ENCODE results near the gene IRF1.

IRF1 gene

GRCh38 chr5:132503244-132503643, 12.7 kb upstream of the IRF1 start:
- no peaks in the 10 kb centered on the region for H3K9me3 ChIP-seq (ENCODE audit: control insufficient read depth, low read length)
- H4K8ac ChIP-seq (ENCODE audit: low read length): no peak overlapping the region
- H3K4me3 ChIP-seq (ENCODE audit: insufficient read depth in 1 of 2, low read depth in 1 of 2, low read length in 2 of 2): no peak overlapping the region
- no peak overlapping the region for H3K18ac ChIP-seq (ENCODE audit: low read depth in 1 of 2, low read length in 2 of 2)
- no peak overlapping the region for H2AFZ ChIP-seq (ENCODE audit: low read depth, low read length)
- no peak overlapping the region for H2BK15ac ChIP-seq (ENCODE audit: low read depth, poor library complexity, severe bottlenecking)
- WGBS: 75% methylated on average over 3 of the region's 4 CpGs
- H3K27me3 ChIP-seq (ENCODE audit: control insufficient read depth in 1 of 2, insufficient read depth in 1 of 2, low read length in 2 of 2): no peaks in the 10 kb centered on the region
- peaks cover 32% of the 10 kb centered on the region for H3K4me1 ChIP-seq (ENCODE audit: control insufficient read depth, insufficient read depth, low read depth, low read length)
- no peaks in the 10 kb centered on the region for H3K36me3 ChIP-seq (ENCODE audit: control insufficient read depth in 1 of 2, insufficient read depth in 2 of 2, low read depth in 1 of 2, low read length in 2 of 2)
- no peak for DNase-seq
- H3K27ac ChIP-seq (ENCODE audit: low read length, poor library complexity, severe bottlenecking): no peak overlapping the region
- peak overlapping the region; percentile 74 for H2BK120ac ChIP-seq (ENCODE audit: low read depth, low read length)
- H3K79me1 ChIP-seq (replicated peaks; ENCODE audit: low read length, poor library complexity, severe bottlenecking): peaks cover 4% of the 10 kb centered on the region
- no peak overlapping the region for H2AK5ac ChIP-seq (ENCODE audit: low read length, severe bottlenecking)
- no peak overlapping the region for H3K4me2 ChIP-seq (ENCODE audit: low read length, poor library complexity, severe bottlenecking)
- no peak overlapping the region for H3K9ac ChIP-seq (ENCODE audit: low read length)
- H4K91ac ChIP-seq (ENCODE audit: low read length): no peak overlapping the region
- no peak overlapping the region for H3K4ac ChIP-seq (ENCODE audit: low read depth in 1 of 2, low read length in 2 of 2)
- no peak overlapping the region for H3K23ac ChIP-seq (ENCODE audit: low read length in 2 of 2)
- no peak overlapping the region for H2BK12ac ChIP-seq (ENCODE audit: low read length in 2 of 2)
- no peak overlapping the region for H3K14ac ChIP-seq (ENCODE audit: low read length in 2 of 2)
- no peak overlapping the region for H2BK5ac ChIP-seq (ENCODE audit: low read depth, low read length, poor library complexity, severe bottlenecking)

DNA sequence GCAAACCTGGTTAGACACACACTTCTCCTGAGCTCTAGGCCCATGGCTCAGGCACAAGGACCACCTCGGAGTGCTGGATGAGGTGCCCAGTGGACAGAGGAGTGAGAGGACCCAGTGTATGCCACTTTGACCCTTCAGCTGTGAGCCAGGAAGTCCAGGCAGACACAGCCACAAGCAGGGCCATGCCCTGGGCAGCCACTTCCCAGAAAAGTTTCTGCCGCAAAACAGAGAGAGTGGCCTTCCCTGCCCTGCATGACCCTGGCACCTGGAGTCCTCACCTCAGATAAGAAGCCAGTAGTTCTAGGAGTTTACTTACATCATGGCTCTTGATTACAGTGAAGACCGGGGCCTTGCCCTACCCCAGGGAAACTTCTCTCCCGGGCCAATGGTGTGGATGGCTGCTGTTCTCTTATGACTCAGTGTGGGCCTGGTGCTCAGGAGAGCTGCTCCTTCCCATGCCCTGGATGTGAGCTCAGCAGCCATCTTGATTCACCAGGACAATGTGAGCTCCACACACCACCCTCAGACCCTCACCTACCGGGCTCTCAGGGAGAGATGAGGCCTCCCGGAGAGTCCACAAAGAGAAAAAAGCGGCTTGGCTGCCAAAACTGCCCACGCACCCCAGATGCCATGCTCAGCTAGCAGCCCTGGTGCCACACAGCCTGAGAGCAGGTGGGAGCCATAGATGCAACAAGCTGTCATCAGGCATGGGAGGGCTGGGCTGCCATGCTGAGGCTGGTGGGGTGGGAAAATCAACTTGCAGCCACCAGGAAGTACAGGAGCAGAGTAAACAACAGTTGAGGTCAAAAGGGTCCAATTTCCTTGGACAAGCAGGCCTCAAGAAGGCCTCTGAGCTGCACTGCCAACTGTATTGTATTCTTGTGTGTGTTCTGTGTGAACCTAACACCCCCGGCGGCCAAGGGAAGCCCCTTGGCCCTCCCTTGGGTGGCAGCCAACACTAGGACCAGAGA, 11.7 kb upstream of the IRF1 start:
- no peak overlapping the region for H2BK5ac ChIP-seq (ENCODE audit: low read depth, low read length, poor library complexity, severe bottlenecking)
- H3K27ac ChIP-seq (ENCODE audit: low read length, poor library complexity, severe bottlenecking): no peak overlapping the region
- H4K8ac ChIP-seq (ENCODE audit: low read length): peak overlapping the region; percentile 88
- no peaks in the 10 kb centered on the region for H3K9me3 ChIP-seq (ENCODE audit: control insufficient read depth, low read length)
- no peak overlapping the region for H3K4me2 ChIP-seq (ENCODE audit: low read length, poor library complexity, severe bottlenecking)
- peak; percentile 62 for DNase-seq
- peaks cover 4% of the 10 kb centered on the region for H3K79me1 ChIP-seq (replicated peaks; ENCODE audit: low read length, poor library complexity, severe bottlenecking)
- no peak overlapping the region for H3K4me3 ChIP-seq (ENCODE audit: insufficient read depth in 1 of 2, low read depth in 1 of 2, low read length in 2 of 2)
- 83% methylated on average over 10 of the region's 10 CpGs for WGBS
- H2BK120ac ChIP-seq (ENCODE audit: low read depth, low read length): peak overlapping the region; percentile 74
- H3K23ac ChIP-seq (ENCODE audit: low read length in 2 of 2): no peak overlapping the region
- H3K18ac ChIP-seq (ENCODE audit: low read depth in 1 of 2, low read length in 2 of 2): peak overlapping the region; percentile 7 to 89
- H3K9ac ChIP-seq (ENCODE audit: low read length): peak overlapping the region; percentile 26
- H2AFZ ChIP-seq (ENCODE audit: low read depth, low read length): no peak overlapping the region
- no peak overlapping the region for H3K14ac ChIP-seq (ENCODE audit: low read length in 2 of 2)
- H3K27me3 ChIP-seq (ENCODE audit: control insufficient read depth in 1 of 2, insufficient read depth in 1 of 2, low read length in 2 of 2): no peaks in the 10 kb centered on the region
- H2AK5ac ChIP-seq (ENCODE audit: low read length, severe bottlenecking): peak overlapping the region; percentile 90
- H4K91ac ChIP-seq (ENCODE audit: low read length): peak overlapping the region; percentile 96
- H3K4ac ChIP-seq (ENCODE audit: low read depth in 1 of 2, low read length in 2 of 2): peak overlapping the region in 1 of 2 experiments; percentile 19
- H2BK15ac ChIP-seq (ENCODE audit: low read depth, poor library complexity, severe bottlenecking): peak overlapping the region; percentile 83
- peaks cover 41% of the 10 kb centered on the region for H3K4me1 ChIP-seq (ENCODE audit: control insufficient read depth, insufficient read depth, low read depth, low read length)
- peak overlapping the region; percentile 11 to 75 for H2BK12ac ChIP-seq (ENCODE audit: low read length in 2 of 2)
- H3K36me3 ChIP-seq (ENCODE audit: control insufficient read depth in 1 of 2, insufficient read depth in 2 of 2, low read depth in 1 of 2, low read length in 2 of 2): no peaks in the 10 kb centered on the region

- no peak for DNase-seq
- WGBS: 91% methylated on average over 4 of the region's 4 CpGs
- peaks cover 4% of the 10 kb centered on the region for H3K79me1 ChIP-seq (replicated peaks; ENCODE audit: low read length, poor library complexity, severe bottlenecking)
These were observed 11.0 kb upstream of the IRF1 start for GRCh38 chr5:132501629-132501956.

DNA sequence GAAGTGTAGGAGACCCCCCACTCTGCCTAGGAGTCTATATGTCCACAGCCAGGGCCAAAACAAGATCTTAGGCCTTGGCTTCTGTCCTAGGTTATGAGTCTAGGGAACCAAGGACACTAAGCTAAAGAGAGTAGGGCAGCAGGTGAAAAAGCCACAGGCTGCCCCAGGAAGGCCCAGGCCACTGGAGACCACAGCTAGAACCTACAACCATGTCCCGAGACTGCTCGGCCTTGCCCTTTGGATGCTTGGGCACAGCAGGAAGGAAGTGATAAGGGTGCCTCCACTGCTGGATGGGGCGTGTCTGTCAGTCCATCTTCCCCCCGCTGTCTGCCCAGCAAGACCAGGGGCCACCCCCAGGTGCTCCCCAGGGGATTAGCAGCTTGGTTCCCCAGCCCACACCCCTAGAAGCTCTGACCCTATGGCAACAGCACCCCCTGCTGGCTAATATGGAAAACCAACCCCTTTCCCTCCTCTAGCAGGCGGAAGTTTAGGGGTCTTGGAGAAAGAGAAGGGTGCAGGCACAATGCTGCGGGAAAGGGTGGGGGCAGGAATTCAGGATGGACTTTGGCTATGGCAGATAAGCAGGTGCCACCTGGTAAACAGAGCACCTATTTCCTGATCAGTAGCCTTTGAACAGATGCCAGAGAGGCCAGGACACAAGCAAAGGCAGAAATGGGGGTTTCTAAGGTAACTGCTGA, 10.5 kb upstream of the IRF1 start:
- Histone ChIP-seq H3K27ac (ENCODE audit: low read length, poor library complexity, severe bottlenecking) (no peak overlapping the region), H3K18ac (ENCODE audit: low read depth in 1 of 2, low read length in 2 of 2) (peak overlapping the region; percentile 44 to 64), H3K4ac (ENCODE audit: low read depth in 1 of 2, low read length in 2 of 2) (peak overlapping the region in 1 of 2 experiments; percentile 73), H2BK120ac (ENCODE audit: low read depth, low read length) (no peak overlapping the region), H3K14ac (ENCODE audit: low read length in 2 of 2) (no peak overlapping the region), H3K36me3 (ENCODE audit: control insufficient read depth in 1 of 2, insufficient read depth in 2 of 2, low read depth in 1 of 2, low read length in 2 of 2) (no peaks in the 10 kb centered on the region), H4K91ac (ENCODE audit: low read length) (peak overlapping the region; percentile 88), H2BK5ac (ENCODE audit: low read depth, low read length, poor library complexity, severe bottlenecking) (no peak overlapping the region), H3K9ac (ENCODE audit: low read length) (no peak overlapping the region), H4K8ac (ENCODE audit: low read length) (peak overlapping the region; percentile 43), H3K23ac (ENCODE audit: low read length in 2 of 2) (no peak overlapping the region), H2AK5ac (ENCODE audit: low read length, severe bottlenecking) (peak overlapping the region; percentile 90), H3K4me1 (ENCODE audit: control insufficient read depth, insufficient read depth, low read depth, low read length) (peaks cover 49% of the 10 kb centered on the region), H3K4me2 (ENCODE audit: low read length, poor library complexity, severe bottlenecking) (no peak overlapping the region), H3K4me3 (ENCODE audit: insufficient read depth in 1 of 2, low read depth in 1 of 2, low read length in 2 of 2) (no peak overlapping the region), H2BK12ac (ENCODE audit: low read length in 2 of 2) (peak overlapping the region; percentile 75 to 97), H3K79me1 (replicated peaks; ENCODE audit: low read length, poor library complexity, severe bottlenecking) (peaks cover 4% of the 10 kb centered on the region), H2BK15ac (ENCODE audit: low read depth, poor library complexity, severe bottlenecking) (peak overlapping the region; percentile 89), H3K9me3 (ENCODE audit: control insufficient read depth, low read length) (no peaks in the 10 kb centered on the region), H3K27me3 (ENCODE audit: control insufficient read depth in 1 of 2, insufficient read depth in 1 of 2, low read length in 2 of 2) (no peaks in the 10 kb centered on the region), H2AFZ (ENCODE audit: low read depth, low read length) (no peak overlapping the region)
- WGBS: 69% methylated on average over 6 of the region's 6 CpGs
- DNase-seq: peak; percentile 61

More at GRCh38 chr5:132501629-132501956, 11.0 kb upstream of the IRF1 start:
- Histone ChIP-seq H3K23ac (ENCODE audit: low read length in 2 of 2) (no peak overlapping the region), H3K36me3 (ENCODE audit: control insufficient read depth in 1 of 2, insufficient read depth in 2 of 2, low read depth in 1 of 2, low read length in 2 of 2) (no peaks in the 10 kb centered on the region), H3K27ac (ENCODE audit: low read length, poor library complexity, severe bottlenecking) (no peak overlapping the region), H2BK5ac (ENCODE audit: low read depth, low read length, poor library complexity, severe bottlenecking) (no peak overlapping the region), H3K9me3 (ENCODE audit: control insufficient read depth, low read length) (no peaks in the 10 kb centered on the region), H3K14ac (ENCODE audit: low read length in 2 of 2) (no peak overlapping the region), H2BK120ac (ENCODE audit: low read depth, low read length) (peak overlapping the region; percentile 24), H3K4me3 (ENCODE audit: insufficient read depth in 1 of 2, low read depth in 1 of 2, low read length in 2 of 2) (no peak overlapping the region), H2AK5ac (ENCODE audit: low read length, severe bottlenecking) (peak overlapping the region; percentile 90), H3K18ac (ENCODE audit: low read depth in 1 of 2, low read length in 2 of 2) (peak overlapping the region in 1 of 2 experiments; percentile 38), H3K9ac (ENCODE audit: low read length) (peak overlapping the region; percentile 26), H3K4me2 (ENCODE audit: low read length, poor library complexity, severe bottlenecking) (no peak overlapping the region), H4K91ac (ENCODE audit: low read length) (peak overlapping the region; percentile 2), H2BK12ac (ENCODE audit: low read length in 2 of 2) (peak overlapping the region; percentile 35 to 75), H3K27me3 (ENCODE audit: control insufficient read depth in 1 of 2, insufficient read depth in 1 of 2, low read length in 2 of 2) (no peaks in the 10 kb centered on the region), H4K8ac (ENCODE audit: low read length) (no peak overlapping the region), H3K4me1 (ENCODE audit: control insufficient read depth, insufficient read depth, low read depth, low read length) (peaks cover 45% of the 10 kb centered on the region), H2AFZ (ENCODE audit: low read depth, low read length) (no peak overlapping the region), H3K4ac (ENCODE audit: low read depth in 1 of 2, low read length in 2 of 2) (peak overlapping the region in 1 of 2 experiments; percentile 19), H2BK15ac (ENCODE audit: low read depth, poor library complexity, severe bottlenecking) (peak overlapping the region; percentile 89)
